Measurements from ENCODE around the gene TUBA3E.
"Not testable (repeated sequence)": the region's sequence is repeated elsewhere in the genome, so short reads cannot be mapped to it uniquely, and the experiment has no call there.

TUBA3E gene

DNA sequence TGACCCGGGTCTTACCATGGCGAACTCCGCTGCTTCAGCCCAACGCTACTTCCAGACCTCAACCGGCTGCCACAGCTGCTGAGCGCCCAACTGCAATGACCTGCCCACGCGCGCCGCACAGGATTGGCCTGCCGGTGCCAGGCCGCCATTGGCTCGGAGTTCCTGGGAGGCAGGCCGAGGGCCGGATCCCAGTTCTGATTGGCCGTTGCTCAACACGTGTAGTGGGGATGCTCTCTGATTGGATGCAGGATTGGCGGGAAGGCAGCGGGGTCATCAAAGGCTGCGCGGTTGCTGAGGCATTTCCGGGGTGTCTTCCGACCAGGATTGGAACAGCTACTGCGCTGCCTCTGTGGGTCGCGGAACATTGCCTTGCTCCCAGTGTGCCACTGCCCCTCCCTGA is at the start of gene TUBA3E:
TUBA3E (minus strand) TSS at position 97 of the 400 bp plus-strand sequence; CDS start at position 18, 79 bp downstream.
- TF ChIP-seq, protein P1, sequence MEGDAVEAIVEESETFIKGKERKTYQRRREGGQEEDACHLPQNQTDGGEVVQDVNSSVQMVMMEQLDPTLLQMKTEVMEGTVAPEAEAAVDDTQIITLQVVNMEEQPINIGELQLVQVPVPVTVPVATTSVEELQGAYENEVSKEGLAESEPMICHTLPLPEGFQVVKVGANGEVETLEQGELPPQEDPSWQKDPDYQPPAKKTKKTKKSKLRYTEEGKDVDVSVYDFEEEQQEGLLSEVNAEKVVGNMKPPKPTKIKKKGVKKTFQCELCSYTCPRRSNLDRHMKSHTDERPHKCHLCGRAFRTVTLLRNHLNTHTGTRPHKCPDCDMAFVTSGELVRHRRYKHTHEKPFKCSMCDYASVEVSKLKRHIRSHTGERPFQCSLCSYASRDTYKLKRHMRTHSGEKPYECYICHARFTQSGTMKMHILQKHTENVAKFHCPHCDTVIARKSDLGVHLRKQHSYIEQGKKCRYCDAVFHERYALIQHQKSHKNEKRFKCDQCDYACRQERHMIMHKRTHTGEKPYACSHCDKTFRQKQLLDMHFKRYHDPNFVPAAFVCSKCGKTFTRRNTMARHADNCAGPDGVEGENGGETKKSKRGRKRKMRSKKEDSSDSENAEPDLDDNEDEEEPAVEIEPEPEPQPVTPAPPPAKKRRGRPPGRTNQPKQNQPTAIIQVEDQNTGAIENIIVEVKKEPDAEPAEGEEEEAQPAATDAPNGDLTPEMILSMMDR (IDR thresholded peaks at IDR 0.05; ENCODE audit: borderline replicate concordance, insufficient read depth, low read depth, low read length): no peak
- H3K4me3 ChIP-seq (ENCODE audit: low read depth, low read length): no peak within 1 kb of the TSS

DNA sequence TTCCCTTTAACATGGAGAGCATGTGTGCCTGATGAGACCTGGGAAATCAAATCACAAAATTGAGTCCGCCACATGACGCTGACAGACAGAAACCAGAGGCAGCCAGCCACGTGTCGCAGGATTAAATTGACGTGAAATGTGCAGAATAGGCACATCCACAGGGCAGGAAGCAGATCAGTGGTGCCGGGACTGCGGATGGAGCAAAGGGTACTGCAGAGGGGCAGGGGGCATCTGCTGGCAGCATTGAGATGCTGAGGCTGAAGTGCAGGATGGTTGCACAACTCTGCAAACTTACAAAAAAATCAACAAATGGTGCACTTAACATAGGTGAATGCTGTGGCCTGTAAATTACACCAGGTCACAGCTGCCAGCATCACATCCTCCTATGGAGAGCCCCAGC is 48.2 kb upstream of the TUBA3E start:
- no peak overlapping the region for H3K4me3 ChIP-seq (ENCODE audit: low read depth, low read length)
- TF ChIP-seq, protein P1 (IDR thresholded peaks at IDR 0.05; ENCODE audit: borderline replicate concordance, insufficient read depth, low read depth, low read length): no peak

DNA sequence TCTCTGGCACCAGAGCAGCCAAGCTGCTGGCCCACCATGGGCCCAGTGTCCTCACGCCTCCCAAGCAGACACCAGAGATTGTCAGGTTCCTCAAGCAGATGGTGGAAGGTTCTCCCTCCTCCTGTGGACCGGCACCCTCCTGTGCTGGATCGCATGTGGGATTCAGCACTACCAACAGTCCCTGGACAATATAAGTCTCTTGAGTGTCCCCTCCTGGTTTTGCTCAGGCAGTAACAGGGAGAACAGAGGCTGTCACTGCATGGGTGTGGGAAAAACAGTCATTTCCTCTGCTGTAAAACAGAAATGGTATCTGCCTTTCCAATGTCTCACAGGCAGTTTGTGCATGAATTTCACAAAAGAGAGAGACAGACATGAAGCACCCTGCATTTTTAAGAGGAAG is 47.7 kb upstream of the TUBA3E start:
- TF ChIP-seq, protein P1 (IDR thresholded peaks at IDR 0.05; ENCODE audit: borderline replicate concordance, insufficient read depth, low read depth, low read length): no peak

DNA sequence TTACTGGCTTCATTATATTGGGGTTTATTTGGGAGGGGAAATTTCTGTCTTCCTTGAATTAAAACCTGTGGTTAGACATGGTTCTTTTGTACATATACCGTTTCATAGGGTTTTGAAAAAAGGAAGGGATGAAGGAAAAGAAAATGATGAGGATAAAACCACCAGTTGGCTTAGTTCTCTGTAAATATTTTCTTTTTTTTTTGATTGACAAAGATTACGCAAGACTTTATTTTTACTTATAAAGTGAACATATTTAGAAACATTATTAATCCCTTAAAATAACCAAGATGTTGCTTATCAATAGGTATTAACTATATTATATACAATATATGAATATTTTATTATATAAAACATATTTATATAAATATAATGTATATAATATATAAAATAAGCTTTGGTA is 45.1 kb upstream of the TUBA3E start:
- TF ChIP-seq, protein P1 (IDR thresholded peaks at IDR 0.05; ENCODE audit: borderline replicate concordance, insufficient read depth, low read depth, low read length): no peak
- no peak overlapping the region for H3K4me3 ChIP-seq (ENCODE audit: low read depth, low read length)

More for the DNA sequence above, 47.7 kb upstream of the TUBA3E start:
- H3K4me3 ChIP-seq (ENCODE audit: low read depth, low read length): no peak overlapping the region

DNA sequence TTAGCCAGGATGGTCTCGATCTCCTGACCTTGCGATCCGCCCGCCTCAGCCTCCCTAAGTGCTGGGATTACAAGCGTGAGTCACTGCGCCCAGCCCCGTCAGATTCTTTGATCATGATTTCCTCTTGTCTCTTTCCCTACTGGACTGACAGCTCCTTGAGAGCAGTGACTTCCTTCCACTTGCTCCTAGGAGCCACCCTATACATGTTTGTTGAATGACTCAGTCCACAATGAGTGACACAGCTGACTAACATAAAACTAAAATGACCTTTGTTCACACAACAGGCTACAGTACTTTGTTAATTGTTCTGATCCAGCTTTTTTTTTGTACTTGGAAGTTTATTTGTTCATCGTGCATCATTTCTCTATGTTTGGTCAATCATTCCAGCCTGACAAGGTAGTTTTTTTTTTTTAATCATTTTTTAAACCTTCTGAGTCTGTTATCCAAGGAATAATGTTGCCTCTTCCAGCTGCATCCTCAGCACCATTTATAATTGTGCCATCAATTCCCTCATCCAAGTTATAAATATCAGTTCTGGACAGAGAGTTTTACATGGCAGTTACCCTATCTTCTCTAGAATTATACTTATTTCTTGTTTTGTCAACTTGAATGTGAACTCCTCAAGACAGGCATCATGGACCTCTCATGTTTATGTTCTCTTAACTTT is 42.9 kb upstream of the TUBA3E start:
- TF ChIP-seq, protein P1 (IDR thresholded peaks at IDR 0.05; ENCODE audit: borderline replicate concordance, insufficient read depth, low read depth, low read length): no peak
- H3K4me3 ChIP-seq (ENCODE audit: low read depth, low read length): no peak overlapping the region

DNA sequence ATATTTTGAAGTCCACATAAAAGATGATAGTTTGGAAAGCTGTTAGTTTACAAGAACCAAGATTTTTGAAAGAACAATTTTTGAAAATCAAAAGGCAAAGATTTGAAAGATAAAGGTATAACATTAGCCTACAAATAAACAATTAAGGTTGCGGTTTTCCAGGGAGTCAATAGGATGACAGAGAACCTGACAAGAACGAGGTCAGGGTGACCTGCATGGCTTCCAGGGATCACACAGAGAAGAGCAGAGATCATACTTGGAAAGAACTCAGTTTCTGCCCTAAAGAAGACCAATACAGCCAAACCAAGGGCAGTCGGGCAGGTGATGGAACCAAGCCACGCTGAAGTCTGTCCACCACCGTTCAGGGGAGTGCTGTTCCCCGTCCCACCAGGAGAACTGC is 41.3 kb upstream of the TUBA3E start:
- H3K4me3 ChIP-seq (ENCODE audit: low read depth, low read length): not testable (repeated sequence)

DNA sequence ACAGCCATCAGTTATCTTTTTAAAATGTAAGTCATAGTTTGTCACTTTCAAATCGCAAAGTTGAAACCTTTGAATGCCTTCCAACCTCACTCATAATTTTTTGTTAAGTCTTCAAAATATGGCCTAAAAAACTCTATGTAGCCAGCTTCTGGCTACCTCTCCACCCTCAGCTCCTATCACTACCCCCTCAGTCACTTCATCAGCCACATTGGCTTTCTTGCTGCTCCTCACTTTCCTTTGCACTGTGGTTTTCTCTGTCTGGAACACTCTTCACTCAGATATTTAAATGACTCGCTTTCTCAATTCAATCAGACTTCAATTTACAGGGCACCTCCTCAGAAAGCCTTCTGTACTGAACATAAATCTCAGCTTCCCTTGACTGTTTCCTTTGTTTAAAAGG is 34.8 kb upstream of the TUBA3E start:
- H3K4me3 ChIP-seq (ENCODE audit: low read depth, low read length): not testable (repeated sequence)

DNA sequence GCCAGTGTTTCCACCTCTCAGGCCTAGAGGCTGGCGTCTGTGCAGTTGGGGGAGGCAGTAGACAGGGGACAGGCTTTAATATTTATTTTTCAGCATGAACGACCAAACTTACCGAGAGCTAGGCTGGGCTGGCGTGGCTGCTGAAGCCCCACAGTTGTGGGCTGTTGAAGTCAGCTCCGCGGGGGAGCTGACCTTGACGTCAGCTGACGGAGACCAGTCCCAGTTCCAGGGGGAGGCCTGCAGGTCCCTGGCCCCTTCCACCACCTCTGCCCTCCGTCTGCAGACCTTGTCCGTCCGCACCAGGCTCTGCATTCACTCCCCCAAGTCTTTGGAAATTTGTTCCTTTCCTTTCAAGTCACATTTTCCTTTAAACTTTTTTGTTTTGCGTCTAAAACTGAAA is 33.4 kb upstream of the TUBA3E start:
- no peak overlapping the region for H3K4me3 ChIP-seq (ENCODE audit: low read depth, low read length)
- TF ChIP-seq, protein P1 (IDR thresholded peaks at IDR 0.05; ENCODE audit: borderline replicate concordance, insufficient read depth, low read depth, low read length): no peak

DNA sequence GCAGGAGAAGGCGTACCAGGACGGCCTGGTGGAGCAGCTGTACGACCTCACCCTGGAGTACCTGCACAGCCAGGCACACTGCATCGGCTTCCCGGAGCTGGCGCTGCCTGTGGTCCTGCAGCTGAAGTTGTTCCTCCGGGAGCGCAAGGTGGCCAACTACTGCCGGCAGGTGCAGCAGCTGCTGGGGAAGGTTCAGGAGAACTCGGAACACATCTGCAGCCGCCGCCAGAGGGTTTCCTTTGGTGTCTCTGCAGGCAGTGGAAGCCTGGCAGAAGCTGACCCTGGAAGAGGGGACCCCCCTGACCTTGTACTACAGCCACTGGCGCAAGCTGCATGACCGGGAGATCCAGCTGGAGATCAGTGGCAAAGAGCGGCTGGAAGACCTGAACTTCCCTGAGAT is 32.7 kb upstream of the TUBA3E start:
- not testable (repeated sequence) for H3K4me3 ChIP-seq (ENCODE audit: low read depth, low read length)

DNA sequence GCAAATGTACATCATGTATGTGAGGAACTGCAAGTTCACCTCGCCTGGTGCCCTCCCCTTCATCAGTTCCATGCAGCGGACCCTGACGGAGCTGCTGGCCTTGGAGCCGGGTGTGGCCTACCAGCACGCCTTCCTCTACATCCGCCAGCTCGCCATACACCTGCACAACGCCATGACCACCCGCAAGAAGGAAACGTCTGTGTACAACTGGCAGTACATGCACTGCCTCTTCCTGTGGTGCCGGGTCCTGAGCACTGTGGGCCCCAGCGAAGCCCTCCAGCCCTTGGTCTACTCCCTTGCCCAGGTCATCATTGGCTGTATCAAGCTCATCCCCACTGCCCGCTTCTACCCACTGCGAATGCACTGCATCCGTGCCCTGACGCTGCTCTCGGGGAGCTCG is 32.1 kb upstream of the TUBA3E start:
- H3K4me3 ChIP-seq (ENCODE audit: low read depth, low read length): not testable (repeated sequence)

DNA sequence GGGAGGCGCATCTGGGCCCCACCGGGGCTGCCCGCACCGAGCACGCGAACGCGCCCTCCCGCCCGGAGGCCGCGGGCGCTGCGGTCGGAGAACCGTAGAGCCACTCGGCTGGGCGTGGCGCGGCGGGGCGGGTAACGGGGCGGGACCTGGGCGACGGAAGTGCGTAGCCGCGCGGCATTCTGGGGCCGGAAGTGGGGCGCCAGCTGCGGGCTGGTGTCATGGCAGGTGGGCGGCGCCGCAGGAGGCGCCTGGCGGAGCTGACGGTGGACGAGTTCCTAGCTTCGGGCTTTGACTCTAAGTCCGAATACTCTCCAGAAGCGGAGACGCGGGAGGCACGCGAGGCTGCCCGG is 30.9 kb upstream of the TUBA3E start:
- H3K4me3 ChIP-seq (ENCODE audit: low read depth, low read length): not testable (repeated sequence)

DNA sequence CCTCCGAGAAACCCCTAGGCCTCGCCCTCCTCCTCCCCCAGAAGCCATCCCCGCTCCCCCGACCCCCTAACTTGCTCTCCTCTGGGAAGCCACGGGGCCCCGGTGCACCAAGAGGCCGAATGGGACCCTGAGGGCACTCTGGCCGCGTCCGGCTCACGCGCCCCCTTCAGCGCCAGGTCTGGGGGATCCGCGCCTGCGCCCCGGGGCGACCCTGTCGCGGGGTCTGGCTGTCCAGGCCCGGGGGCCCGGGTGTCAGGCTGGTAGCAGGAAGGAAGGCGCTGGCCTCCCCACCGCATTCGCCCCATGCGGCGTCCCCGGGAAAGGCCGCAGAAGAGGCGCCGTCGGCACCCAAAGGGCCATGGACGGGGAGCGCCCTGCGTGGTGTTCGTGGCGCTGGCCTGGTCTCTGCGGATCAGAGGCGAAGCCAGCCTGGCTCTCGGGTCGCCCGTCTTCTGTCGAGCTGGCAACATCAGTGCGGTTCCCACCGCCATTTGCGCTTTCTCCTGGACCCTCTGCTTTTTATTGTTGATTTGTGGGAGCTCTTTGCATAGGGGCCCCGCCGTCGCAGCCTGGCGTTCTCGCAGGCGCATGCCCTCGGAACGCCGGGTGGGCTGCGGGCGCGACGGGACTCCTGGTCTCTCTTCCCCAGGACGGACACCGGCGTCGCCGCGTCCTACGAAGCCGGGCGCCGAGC is 30.4 kb upstream of the TUBA3E start:
- not testable (repeated sequence) for H3K4me3 ChIP-seq (ENCODE audit: low read depth, low read length)
